ENCODE data around the gene LRRC41.
"Not testable (repeated sequence)": the region's sequence is repeated elsewhere in the genome, so short reads cannot be mapped to it uniquely, and the experiment has no call there.

LRRC41 gene

GRCh38 chr1:46328182-46328581 lies 24.8 kb upstream of the LRRC41 start:
- DNase-seq (ENCODE audit: low read depth in 1 of 2, low spot score in 1 of 2): not testable (repeated sequence)

GRCh38 chr1:46325285-46326076 lies 22.1 kb upstream of the LRRC41 start:
- not testable (repeated sequence) for DNase-seq (ENCODE audit: low read depth in 1 of 2, low spot score in 1 of 2)

GRCh38 chr1:46322191-46322590 lies 18.8 kb upstream of the LRRC41 start:
- DNase-seq (ENCODE audit: low read depth in 1 of 2, low spot score in 1 of 2): not testable (repeated sequence)

GRCh38 chr1:46319960-46320914 lies 16.8 kb upstream of the LRRC41 start:
- not testable (repeated sequence) for DNase-seq (ENCODE audit: low read depth in 1 of 2, low spot score in 1 of 2)

GRCh38 chr1:46319301-46319700 lies 15.9 kb upstream of the LRRC41 start:
- not testable (repeated sequence) for DNase-seq (ENCODE audit: low read depth in 1 of 2, low spot score in 1 of 2)

- no peak for DNase-seq (ENCODE audit: low read depth in 1 of 2, low spot score in 1 of 2)
Observed at GRCh38 chr1:46317323-46317722, 13.9 kb upstream of the LRRC41 start.

DNA sequence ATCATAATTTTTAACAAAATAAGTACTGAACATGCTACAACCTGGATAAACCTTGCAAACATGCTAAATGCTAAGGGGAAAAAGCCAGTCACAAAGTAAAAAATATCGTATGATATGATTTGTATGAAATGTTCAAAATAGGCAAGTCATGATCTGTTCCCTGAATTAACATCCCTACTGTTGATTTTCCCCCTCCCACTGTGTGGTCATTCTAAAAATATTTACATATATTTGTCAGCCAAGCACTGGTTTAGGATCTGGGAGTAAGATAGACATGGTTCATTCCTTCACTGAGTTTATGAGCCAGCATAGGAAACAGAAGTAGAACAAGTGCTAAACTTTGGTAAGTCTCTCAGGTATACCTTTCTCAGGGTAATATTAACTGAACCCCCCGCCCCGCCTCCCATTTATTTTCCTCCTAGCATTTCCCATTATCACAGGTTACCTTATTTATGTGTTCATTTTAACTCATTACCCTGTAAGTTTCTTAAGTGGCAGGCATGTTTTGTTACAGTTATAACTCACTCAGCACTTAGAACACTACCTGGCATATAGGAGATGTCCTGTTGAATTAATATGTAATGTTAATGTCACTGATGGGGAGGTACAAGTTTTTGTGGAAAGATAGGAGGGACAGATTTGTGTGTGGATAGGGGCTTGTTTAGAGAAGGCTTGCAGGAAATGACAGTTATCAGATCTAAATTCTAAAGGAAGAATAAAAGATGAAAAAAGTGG lies 12.4 kb upstream of the LRRC41 start:
- no peak for DNase-seq (ENCODE audit: low read depth in 1 of 2, low spot score in 1 of 2)

- DNase-seq (ENCODE audit: low read depth in 1 of 2, low spot score in 1 of 2): no peak
Observed at GRCh38 chr1:46310321-46310720, 6.9 kb upstream of the LRRC41 start.

DNA sequence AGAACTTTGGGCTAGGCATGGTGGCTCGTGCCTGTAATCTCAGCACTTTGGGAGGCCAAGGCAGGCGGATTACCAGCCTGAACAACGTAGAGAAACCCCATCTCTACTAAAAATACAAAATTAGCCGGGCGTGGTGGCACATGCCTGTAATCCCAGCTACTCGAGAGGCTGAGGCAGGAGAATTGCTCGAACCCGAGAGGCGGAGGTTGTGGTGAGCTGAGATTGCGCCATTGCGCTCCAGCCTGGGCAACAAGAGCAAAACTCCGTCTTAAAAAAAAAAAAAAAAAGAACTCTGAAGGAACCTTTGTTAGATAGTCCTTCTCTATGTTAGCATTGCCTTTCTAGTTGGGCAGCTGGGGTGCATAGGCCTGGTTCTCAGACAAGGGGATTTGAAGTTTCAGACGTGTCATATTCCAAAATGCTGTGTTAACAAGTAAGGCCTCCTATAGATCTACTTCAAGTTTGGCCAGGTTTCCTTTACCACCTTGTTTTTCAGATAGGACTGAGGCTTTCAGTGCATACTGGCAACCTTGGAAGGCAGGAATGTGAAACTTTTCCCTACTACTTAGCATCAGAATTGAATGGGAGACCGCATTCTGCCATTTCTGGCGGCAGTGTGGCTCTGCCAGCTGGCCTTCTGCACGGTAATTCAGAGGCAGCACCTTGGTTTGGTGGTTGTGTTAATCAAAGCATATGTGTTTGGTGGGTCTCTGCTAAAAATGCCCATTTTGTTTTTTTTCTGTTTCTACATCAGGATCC lies 6.2 kb upstream of the LRRC41 start:
- DNase-seq (ENCODE audit: low read depth in 1 of 2, low spot score in 1 of 2): no peak

DNA sequence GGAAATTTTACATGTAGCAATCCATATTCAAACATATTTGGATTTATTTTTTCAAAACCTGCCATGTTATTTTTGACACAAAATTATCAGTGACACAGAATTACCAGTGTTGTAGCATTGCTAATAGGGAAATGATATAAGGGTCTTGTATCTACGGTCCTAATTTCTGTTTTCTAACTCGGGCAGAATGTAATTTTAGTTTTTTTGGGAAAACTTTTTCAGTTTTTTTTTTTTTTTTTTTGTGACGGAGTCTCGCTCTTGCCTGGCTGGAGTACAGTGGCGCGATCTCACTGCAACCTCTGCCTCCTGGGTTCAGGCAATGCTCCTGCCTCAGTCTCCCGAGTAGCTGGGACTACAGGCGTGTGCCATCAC lies 2.7 kb upstream of the LRRC41 start:
- DNase-seq (ENCODE audit: low read depth in 1 of 2, low spot score in 1 of 2): no peak

DNA sequence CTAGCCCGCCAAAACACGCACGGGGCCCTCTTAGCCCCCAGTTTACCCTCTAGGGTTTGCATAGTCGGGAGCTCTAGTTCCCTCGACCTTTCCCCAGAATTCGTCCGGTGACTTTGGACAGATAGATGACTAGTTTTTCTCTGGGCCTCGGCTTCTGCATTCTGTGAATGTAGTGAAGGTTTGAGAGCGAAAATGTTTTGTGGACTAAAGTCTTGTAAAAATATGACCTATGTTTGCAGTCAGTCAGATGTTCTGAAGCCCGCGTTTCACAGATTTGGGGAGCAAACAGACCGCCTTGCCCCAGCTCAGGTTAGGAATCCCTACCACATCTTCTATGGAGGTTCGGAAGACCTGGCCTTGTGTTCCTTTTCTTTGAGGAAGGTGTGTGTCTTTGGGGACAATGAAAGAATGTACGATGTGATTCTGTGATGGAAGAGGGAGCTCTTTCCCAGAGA lies 483 bp upstream of the LRRC41 start:
- DNase-seq (ENCODE audit: low read depth in 1 of 2, low spot score in 1 of 2): no peak

GRCh38 chr1:46302641-46303037 lies 777 bp downstream of the LRRC41 start:
- no peak for DNase-seq (ENCODE audit: low read depth in 1 of 2, low spot score in 1 of 2)

DNA sequence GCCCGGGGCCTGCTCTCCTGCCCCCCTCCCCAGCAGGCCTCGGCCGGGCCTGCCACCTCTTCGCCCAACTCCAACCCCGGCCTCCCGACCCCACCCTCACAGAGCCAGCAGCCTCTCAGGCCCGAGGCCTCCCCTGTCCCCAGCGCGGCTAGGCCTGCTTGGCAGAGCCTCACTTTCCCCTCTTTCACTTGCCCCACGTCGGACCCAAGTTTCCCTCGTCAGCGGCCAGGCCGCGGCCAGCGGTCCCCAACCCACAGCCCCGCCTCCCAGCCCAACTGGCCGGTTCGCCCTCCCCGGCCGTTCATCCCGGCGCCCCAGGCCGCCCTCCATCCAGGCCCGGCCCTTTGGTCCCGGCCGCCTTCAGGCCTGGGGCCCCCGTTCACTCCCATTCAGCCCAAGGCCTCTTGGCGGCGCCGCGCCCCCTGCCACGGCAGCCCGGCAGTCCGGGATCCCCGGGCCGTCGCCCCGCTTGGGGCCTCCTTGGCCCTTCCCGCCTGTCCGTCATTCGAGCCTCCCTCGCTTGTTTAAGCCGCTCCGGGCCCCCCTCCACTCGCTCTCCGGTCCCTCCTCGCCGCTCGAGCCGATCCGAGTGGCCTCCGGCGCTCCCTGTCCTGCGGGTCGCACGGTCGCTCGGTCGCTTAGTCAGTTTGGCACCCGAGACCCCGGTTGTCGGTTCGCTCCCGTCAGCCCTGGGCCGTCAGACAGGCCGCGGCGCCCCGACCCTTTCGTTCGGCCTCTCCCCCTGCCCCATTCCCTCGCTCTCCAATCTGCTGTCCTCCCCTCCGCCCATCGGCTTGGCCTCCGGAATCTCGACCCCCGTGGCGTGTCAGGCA lies 1.4 kb downstream of the LRRC41 start:
- DNase-seq (ENCODE audit: low read depth in 1 of 2, low spot score in 1 of 2): peak; percentile 24 to 40

- DNase-seq (ENCODE audit: low read depth in 1 of 2, low spot score in 1 of 2): no peak
Observed at GRCh38 chr1:46301406-46301807, 2.0 kb downstream of the LRRC41 start.

- no peak for DNase-seq (ENCODE audit: low read depth in 1 of 2, low spot score in 1 of 2)
Observed at GRCh38 chr1:46300673-46301405, 2.6 kb downstream of the LRRC41 start.

- no peak for DNase-seq (ENCODE audit: low read depth in 1 of 2, low spot score in 1 of 2)
Observed at GRCh38 chr1:46298387-46298786, 5.0 kb downstream of the LRRC41 start.

GRCh38 chr1:46295306-46295705 lies 8.1 kb downstream of the LRRC41 start:
- no peak for DNase-seq (ENCODE audit: low read depth in 1 of 2, low spot score in 1 of 2)

DNA sequence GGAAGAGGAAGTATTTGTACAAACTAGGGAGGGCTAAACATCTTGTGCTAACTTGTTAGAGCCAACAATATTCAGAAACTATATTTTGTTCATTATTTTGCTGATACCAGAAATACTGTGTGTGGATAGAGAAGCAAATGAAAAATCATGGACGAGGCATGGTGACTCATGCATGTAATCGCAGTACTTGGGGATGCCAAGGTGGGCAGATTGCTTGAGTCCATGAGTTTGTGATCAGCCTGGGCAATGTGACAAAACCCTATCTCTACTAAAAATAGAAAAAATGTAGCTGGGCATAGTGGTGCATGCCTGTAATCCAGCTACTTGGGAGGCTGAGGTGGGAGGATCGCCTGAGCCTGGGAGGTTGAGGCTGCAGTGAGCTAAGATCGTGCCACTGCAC lies 13.4 kb downstream of the LRRC41 start:
- DNase-seq (ENCODE audit: low read depth in 1 of 2, low spot score in 1 of 2): no peak

GRCh38 chr1:46289134-46289494 lies 14.3 kb downstream of the LRRC41 start:
- DNase-seq (ENCODE audit: low read depth in 1 of 2, low spot score in 1 of 2): no peak
